Endothelial cell of umbilical vein (primary cell): Measurements from ENCODE around the gene ARHGAP21. TPM values are rescaled to one million over a fixed set of nuclear protein-coding genes. Genes with fewer than 3 reads are reported as not detected.

Experiments used
- BruUV-seq: library from RNA; stranded (reverse); fragments of 400-500 nt; replicated peaks from 2 replicates; lab custom pipeline; 2021; lab: Mats Ljungman, UMichigan
- CTCF ChIA-PET: fragments of 300-600, 350-600 bp; sonication (Branson Sonifier 250); formaldehyde crosslinking; loops from one replicate; lab custom pipeline; 2021; ENCODE audit warnings: antibody characterized with exemption, inconsistent platforms; lab: Charles Lee
- POLR2A ChIA-PET: fragments of 300-600, 350-600 bp; sonication (Branson Sonifier 250); formaldehyde crosslinking; loops from one replicate; lab custom pipeline; 2021; ENCODE audit warnings: antibody characterized with exemption, inconsistent platforms; lab: Charles Lee
- DNase-seq: peaks from one replicate; pipeline ENCODE4 v3.0.0-alpha.2; 2011; ENCODE audit warnings: low read depth, low spot score
- FAIRE-seq: peaks from 2 replicates; lab custom pipeline; 2011; peaks lifted over from hg19 to GRCh38; lab: Jason Lieb, UNC
- H2AFZ ChIP-seq: 2 replicates; pipeline ENCODE4 v1.6.0; 2012; ENCODE audit warnings: low read depth, low read length, control low read depth, inconsistent platforms
- H3K27ac ChIP-seq: 2 replicates; pipeline ENCODE4 v1.5.1; 2011; ENCODE audit warnings: low read depth, mild to moderate bottlenecking, control low read depth, low read length, moderate library complexity; ENCODE audit not compliant: insufficient read depth
- H3K27me3 ChIP-seq, 2 experiments: 2 replicates each; pipeline versions ENCODE4 v1.6.0 to v1.6.1; 2011; ENCODE audit warnings: low read length in 2 of 2, mixed read lengths in 1 of 2; ENCODE audit not compliant: control insufficient read depth in 2 of 2, insufficient read depth in 2 of 2
- H3K36me3 ChIP-seq, 2 experiments: 2 replicates in 1 of 2; 3 replicates in 1 of 2; pipeline ENCODE4 v1.5.1; 2011; ENCODE audit warnings: low read length in 2 of 2, mild to moderate bottlenecking in 1 of 2, moderate library complexity in 1 of 2; ENCODE audit not compliant: control insufficient read depth in 2 of 2, insufficient read depth in 2 of 2; ENCODE audit errors: extremely low read depth in 1 of 2
- H3K4me1 ChIP-seq: 3 replicates; pipeline ENCODE4 v1.5.1; 2011; ENCODE audit warnings: mild to moderate bottlenecking, low read length; ENCODE audit not compliant: control insufficient read depth, insufficient read depth; ENCODE audit errors: extremely low read depth
- H3K4me2 ChIP-seq: 2 replicates; pipeline ENCODE4 v1.6.1; 2011; ENCODE audit warnings: low read length, control low read depth, mixed read lengths; ENCODE audit not compliant: insufficient read depth
- H3K4me3 ChIP-seq, 3 experiments: fragments of 200-600 bp in 1 of 3; sonication (generic), shearing (Covaris generic) in 1 of 3; replicated peaks in 1 of 3; 2 replicates each; pipeline ENCODE4 v1.5.1; 2011 to 2016; ENCODE audit warnings: control low read depth in 3 of 3, low read length in 3 of 3, mild to moderate bottlenecking in 2 of 3, inconsistent platforms in 1 of 3, low read depth in 1 of 3, moderate library complexity in 1 of 3; ENCODE audit not compliant: insufficient read depth in 1 of 3
- H3K79me2 ChIP-seq: 2 replicates; pipeline ENCODE4 v1.6.0; 2012; ENCODE audit warnings: low read length, inconsistent platforms; ENCODE audit not compliant: control insufficient read depth, insufficient read depth
- H3K9ac ChIP-seq: replicated peaks from 2 replicates; pipeline ENCODE3; 2011; ENCODE audit warnings: low read length, control low read depth; ENCODE audit not compliant: insufficient read depth; ENCODE audit errors: extremely low read depth
- H3K9me1 ChIP-seq: replicated peaks from 3 replicates; pipeline ENCODE4 v1.6.0; 2011; ENCODE audit warnings: mild to moderate bottlenecking, low read length; ENCODE audit not compliant: control insufficient read depth, insufficient read depth; ENCODE audit errors: extremely low read depth
- H3K9me3 ChIP-seq: replicated peaks from 2 replicates; pipeline ENCODE4 v1.5.1; 2012; ENCODE audit warnings: low read length, inconsistent platforms; ENCODE audit not compliant: control insufficient read depth, insufficient read depth
- H4K20me1 ChIP-seq: replicated peaks from 2 replicates; pipeline ENCODE3; 2011; ENCODE audit warnings: mild to moderate bottlenecking, low read length; ENCODE audit not compliant: control insufficient read depth, insufficient read depth; ENCODE audit errors: extremely low read depth
- FOS ChIP-seq: IDR thresholded peaks from 2 replicates; pipeline ENCODE4 v1.6.1; 2011; ENCODE audit warnings: mild to moderate bottlenecking, low read length, moderate library complexity, borderline replicate concordance; ENCODE audit not compliant: insufficient read depth
- GATA2 ChIP-seq: IDR thresholded peaks from 2 replicates; pipeline ENCODE4 v1.7.0; 2011; ENCODE audit warnings: low read depth, mild to moderate bottlenecking, moderate library complexity, mixed read lengths, low read length; ENCODE audit not compliant: insufficient read length, insufficient read depth
- JUN ChIP-seq: IDR thresholded peaks from 2 replicates; pipeline ENCODE4 v1.6.1; 2011; ENCODE audit warnings: borderline replicate concordance, low read depth; ENCODE audit not compliant: insufficient read length, insufficient read depth
- MYC ChIP-seq: IDR thresholded peaks from one replicate; pipeline ENCODE4 v1.6.1; 2011; ENCODE audit warnings: mild to moderate bottlenecking, low read depth, low read length
- POLR2A ChIP-seq: IDR thresholded peaks from 2 replicates; pipeline ENCODE4 v1.6.1; 2012; ENCODE audit warnings: low read depth, mild to moderate bottlenecking, control low read depth, low read length
- POLR2AphosphoS5 ChIP-seq: IDR thresholded peaks from 2 replicates; pipeline ENCODE4 v1.6.1; 2012; ENCODE audit warnings: low read depth, mild to moderate bottlenecking, control low read depth, low read length, moderate library complexity; ENCODE audit not compliant: insufficient read depth
- dilution Hi-C: fragments of 300-500 bp; cut with MboI; formaldehyde crosslinking; loops from one replicate; pipeline ENCODE4 v1.15.0; 2019; ENCODE audit warnings: low sequenced_read_pairs; ENCODE audit not compliant: extremely low pct_ligation_motif_present
- intact Hi-C: fragments of 100-400 bp; cut with micrococcal nuclease; formaldehyde crosslinking; loops from one replicate; pipeline ENCODE4 v1.10.0; 2022
- polyA plus RNA-seq, 4 experiments: library from polyadenylated mRNA; depleted of rRNA in 3 of 4; stranded (reverse) in 3 of 4; unstranded in 1 of 4; fragments of >200 nt; gene quantifications; 2 replicates each; pipeline versions ENCODE4 v1.2.1 to v1.2.3, GENCODE V29; 2011 to 2012; ENCODE audit warnings: missing spikeins in 1 of 4
- total RNA-seq: library from RNA; stranded (reverse); gene quantifications from 2 replicates; pipeline ENCODE4 v1.2.3, GENCODE V29; 2021
- TF ChIP-seq, protein P1 (sequence below), 2 donors: IDR thresholded peaks; 1 replicate in 1 of 2; 2 replicates in 1 of 2; pipeline ENCODE4 v1.5.1; 2011; ENCODE audit warnings: low read length in 2 of 2, mild to moderate bottlenecking in 2 of 2, moderate library complexity in 2 of 2, control low read depth in 1 of 2, inconsistent platforms in 1 of 2, low read depth in 1 of 2; ENCODE audit not compliant: insufficient read depth in 1 of 2; ENCODE audit errors: extremely low read depth in 1 of 2

Gene ARHGAP21
- total and polyA plus RNA-seq, 2 donors (not counting 3 experiments of a cell fraction or from before 2014, with no cell fraction given): 29.5 to 97.8 TPM

DNA sequence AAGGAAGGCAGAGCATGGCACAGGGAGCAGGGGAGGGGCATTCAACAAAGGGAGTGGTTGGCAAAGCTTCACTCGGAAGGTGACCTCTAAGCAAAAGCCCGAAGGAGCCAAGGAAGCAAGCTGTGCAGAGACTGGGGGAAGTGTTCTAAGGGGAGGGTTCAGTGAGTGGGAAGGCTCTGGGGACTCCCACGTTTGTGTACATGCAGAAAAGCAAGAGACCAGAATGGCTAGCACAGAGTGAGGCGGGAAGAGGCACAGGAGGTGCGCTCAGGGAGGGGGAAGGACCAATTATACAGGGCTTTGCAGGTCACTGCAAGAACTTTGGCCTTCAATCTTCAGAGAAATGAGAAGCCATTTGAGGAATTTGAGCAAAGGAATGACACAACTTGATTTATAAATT lies 7.4 kb downstream of the ARHGAP21 start:
- H2AFZ ChIP-seq: no peak overlapping the region
- no TSS peak for BruUV-seq
- H3K9ac ChIP-seq: no peak overlapping the region
- no peak for TF ChIP-seq JUN
- TF ChIP-seq, protein P1, sequence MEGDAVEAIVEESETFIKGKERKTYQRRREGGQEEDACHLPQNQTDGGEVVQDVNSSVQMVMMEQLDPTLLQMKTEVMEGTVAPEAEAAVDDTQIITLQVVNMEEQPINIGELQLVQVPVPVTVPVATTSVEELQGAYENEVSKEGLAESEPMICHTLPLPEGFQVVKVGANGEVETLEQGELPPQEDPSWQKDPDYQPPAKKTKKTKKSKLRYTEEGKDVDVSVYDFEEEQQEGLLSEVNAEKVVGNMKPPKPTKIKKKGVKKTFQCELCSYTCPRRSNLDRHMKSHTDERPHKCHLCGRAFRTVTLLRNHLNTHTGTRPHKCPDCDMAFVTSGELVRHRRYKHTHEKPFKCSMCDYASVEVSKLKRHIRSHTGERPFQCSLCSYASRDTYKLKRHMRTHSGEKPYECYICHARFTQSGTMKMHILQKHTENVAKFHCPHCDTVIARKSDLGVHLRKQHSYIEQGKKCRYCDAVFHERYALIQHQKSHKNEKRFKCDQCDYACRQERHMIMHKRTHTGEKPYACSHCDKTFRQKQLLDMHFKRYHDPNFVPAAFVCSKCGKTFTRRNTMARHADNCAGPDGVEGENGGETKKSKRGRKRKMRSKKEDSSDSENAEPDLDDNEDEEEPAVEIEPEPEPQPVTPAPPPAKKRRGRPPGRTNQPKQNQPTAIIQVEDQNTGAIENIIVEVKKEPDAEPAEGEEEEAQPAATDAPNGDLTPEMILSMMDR (IDR thresholded peaks at IDR 0.05; ENCODE audit: extremely low read depth in 1 of 2, insufficient read depth in 1 of 2, low read depth in 1 of 2, low read length in 2 of 2): no peak
- no peak for TF ChIP-seq GATA2
- no peak for TF ChIP-seq FOS
- TF ChIP-seq POLR2AphosphoS5: no peak
- TF ChIP-seq POLR2A: no peak
- TF ChIP-seq MYC: no peak
- H3K4me1 ChIP-seq: peaks cover 36% of the 10 kb centered on the region
- FAIRE-seq (no peak), DNase-seq (no peak)
- H4K20me1 ChIP-seq: peaks cover 27% of the 10 kb centered on the region
- no peaks in the 10 kb centered on the region for H3K9me1 ChIP-seq
- H3K27me3 ChIP-seq: no peaks in the 10 kb centered on the region
- H3K4me2 ChIP-seq: no peak overlapping the region
- dilution Hi-C loops: no loop called here
- ChIA-PET POLR2A (no interaction called here), CTCF (no interaction called here)
- H3K9me3 ChIP-seq: no peaks in the 10 kb centered on the region
- peaks cover 100% of the 10 kb centered on the region for H3K79me2 ChIP-seq
- intact Hi-C loops: no loop called here
- no peak overlapping the region for H3K4me3 ChIP-seq
- H3K36me3 ChIP-seq: peaks cover 0 to 4% of the 10 kb centered on the region in 2 experiments
- no peak overlapping the region for H3K27ac ChIP-seq
